GM12878 (cell line): ENCODE results near the gene DGKK. TPM values are rescaled to one million over a fixed set of nuclear protein-coding genes. Genes with fewer than 3 reads are reported as not detected.

Source experiments
- ATAC-seq: fragments of 200-7000 bp; cut with Tn5 transposase; 3 replicates; pipeline ENCODE4 v1.9.1; 2020; ENCODE audit warnings: mild to moderate bottlenecking, moderate library complexity
- BruUV-seq: library from RNA; stranded (reverse); fragments of 400-500 nt; replicated peaks from 2 replicates; lab custom pipeline; 2021; lab: Mats Ljungman, UMichigan
- CTCF ChIA-PET: fragments of 300-600 bp; sonication (Branson Sonifier 250); formaldehyde crosslinking; extraction: SDS; loops from one replicate; lab custom pipeline; 2021; ENCODE audit warnings: inconsistent platforms; lab: Yijun Ruan, JAX
- POLR2A ChIA-PET: fragments of 350-600 bp; formaldehyde crosslinking; extraction: SDS; loops from one replicate; lab custom pipeline; 2021; ENCODE audit warnings: inconsistent platforms; lab: Charles Lee
- RAD21 ChIA-PET: fragments of 300-600 bp; sonication (Branson Sonifier 250); formaldehyde crosslinking; loops from one replicate; lab custom pipeline; 2023; ENCODE audit warnings: antibody characterized with exemption; ENCODE audit not compliant: unreplicated experiment; lab: Charles Lee
- SMC1A ChIA-PET: fragments of 300-600 bp; sonication (Branson Sonifier 250); formaldehyde crosslinking; loops from one replicate; lab custom pipeline; 2023; ENCODE audit not compliant: unreplicated experiment, uncharacterized antibody; lab: Charles Lee
- DNase-seq: peaks from one replicate; pipeline ENCODE4 v3.0.0-alpha.2; 2011; ENCODE audit warnings: low read depth, low spot score
- FAIRE-seq: peaks from 3 replicates; lab custom pipeline; 2011; peaks lifted over from hg19 to GRCh38; lab: Jason Lieb, UNC
- H2AFZ ChIP-seq: 2 replicates; pipeline ENCODE4 v1.6.0; 2011; ENCODE audit warnings: low read depth, low read length, control low read depth; ENCODE audit not compliant: control insufficient read depth
- H3K27ac ChIP-seq: 2 replicates; pipeline ENCODE4 v1.5.1; 2011; ENCODE audit warnings: control low read depth; ENCODE audit not compliant: control insufficient read depth, insufficient read depth
- H3K27me3 ChIP-seq, 2 experiments: replicated peaks in 1 of 2; 2 replicates each; pipeline versions ENCODE4 v1.6.0 to v1.6.1; 2011; ENCODE audit warnings: low read length in 1 of 2; ENCODE audit not compliant: control insufficient read depth in 2 of 2, insufficient read depth in 2 of 2
- H3K36me3 ChIP-seq, 2 experiments: 2 replicates each; pipeline ENCODE4 v1.5.1; 2011; ENCODE audit warnings: low read length in 1 of 2; ENCODE audit not compliant: control insufficient read depth in 2 of 2, insufficient read depth in 2 of 2
- H3K4me1 ChIP-seq: 2 replicates; pipeline ENCODE4 v1.6.1; 2011; ENCODE audit warnings: mild to moderate bottlenecking, low read length, moderate library complexity, mixed read lengths; ENCODE audit not compliant: control insufficient read depth, insufficient read depth
- H3K4me2 ChIP-seq: 2 replicates; pipeline ENCODE4 v1.6.0; 2011; ENCODE audit warnings: control low read depth; ENCODE audit not compliant: control insufficient read depth, insufficient read depth
- H3K4me3 ChIP-seq: fragments of 200-600 bp; sonication (generic); 2 replicates; pipeline ENCODE4 v1.5.1; 2016
- H3K79me2 ChIP-seq: 2 replicates; pipeline ENCODE4 v1.6.0; 2011; ENCODE audit warnings: low read length; ENCODE audit not compliant: control insufficient read depth, insufficient read depth
- H3K9ac ChIP-seq: 2 replicates; pipeline ENCODE4 v1.8.0; 2011; ENCODE audit warnings: low read length, control low read depth, mixed read lengths; ENCODE audit not compliant: control insufficient read depth, insufficient read depth
- H3K9me3 ChIP-seq: replicated peaks from 3 replicates; pipeline ENCODE4 v1.5.1; 2011; ENCODE audit warnings: mild to moderate bottlenecking, low read length; ENCODE audit not compliant: control insufficient read depth, insufficient read depth
- H4K20me1 ChIP-seq: 2 replicates; pipeline ENCODE4 v1.6.0; 2011; ENCODE audit not compliant: control insufficient read depth, insufficient read depth
- ATF7 ChIP-seq: fragments of 450-650 bp; IDR thresholded peaks from 2 replicates; pipeline ENCODE4 v1.6.1; 2016; ENCODE audit warnings: low read depth, mild to moderate bottlenecking
- BHLHE40 ChIP-seq, 2 experiments: fragments of 450-650 bp in 1 of 2; IDR thresholded peaks; 2 replicates each; pipeline ENCODE4 v1.6.1; 2011 to 2017; ENCODE audit warnings: low read depth in 2 of 2, borderline replicate concordance in 1 of 2, improper control_type of control experiment in 1 of 2, low read length in 1 of 2, mild to moderate bottlenecking in 1 of 2
- EZH2 ChIP-seq: IDR thresholded peaks from 2 replicates; pipeline ENCODE4 v1.6.1; 2012; ENCODE audit warnings: low read depth, mild to moderate bottlenecking, control low read depth, inconsistent platforms, low read length, borderline replicate concordance; ENCODE audit not compliant: control insufficient read depth
- RELA ChIP-seq: fragments of 450-650 bp; IDR thresholded peaks from 2 replicates; pipeline ENCODE4 v1.8.0; 2014; ENCODE audit warnings: borderline replicate concordance; ENCODE audit not compliant: partially characterized antibody
- SIN3A ChIP-seq: IDR thresholded peaks from 2 replicates; pipeline ENCODE4 v1.6.1; 2012; ENCODE audit warnings: low read depth, low read length, improper control_type of control experiment
- SMAD1 ChIP-seq: fragments of 450-650 bp; IDR thresholded peaks from 2 replicates; pipeline ENCODE4 v1.6.1; 2018; ENCODE audit warnings: mild to moderate bottlenecking, low read depth; ENCODE audit not compliant: partially characterized antibody
- SMC3 ChIP-seq: IDR thresholded peaks from 2 replicates; pipeline ENCODE4 v1.6.1; 2011; ENCODE audit warnings: low read length, improper control_type of control experiment, borderline replicate concordance
- STAT1 ChIP-seq: fragments of 450-650 bp; conservative IDR thresholded peaks from 2 replicates; pipeline ENCODE4 v1.6.1; 2014; ENCODE audit warnings: antibody characterized with exemption, mild to moderate bottlenecking
- SUPT20H ChIP-seq: IDR thresholded peaks from 2 replicates; pipeline ENCODE4 v1.6.1; 2011; ENCODE audit warnings: low read depth, mild to moderate bottlenecking, low read length, moderate library complexity, borderline replicate concordance; ENCODE audit not compliant: control insufficient read depth
- TCF3 ChIP-seq: IDR thresholded peaks from 2 replicates; pipeline ENCODE4 v1.6.1; 2012; ENCODE audit warnings: low read depth, mild to moderate bottlenecking, low read length, borderline replicate concordance; ENCODE audit not compliant: insufficient read depth
- USF2 ChIP-seq: IDR thresholded peaks from 2 replicates; pipeline ENCODE4 v1.6.1; 2011; ENCODE audit warnings: low read depth, low read length, improper control_type of control experiment, borderline replicate concordance
- ZBTB40 ChIP-seq: fragments of 450-650 bp; IDR thresholded peaks from 2 replicates; pipeline ENCODE4 v1.6.1; 2016; ENCODE audit warnings: mild to moderate bottlenecking, moderate library complexity, borderline replicate concordance
- ZNF384 ChIP-seq: IDR thresholded peaks from 2 replicates; pipeline ENCODE4 v1.6.1; 2012; ENCODE audit warnings: low read depth, mild to moderate bottlenecking, low read length, improper control_type of control experiment, borderline replicate concordance
- WGBS: methylation state at CpG from one replicate; pipeline ENCODE4 v1.1.6; 2016; ENCODE audit warnings: low lambda C conversion rate; ENCODE audit not compliant: insufficient replicate concordance, insufficient coverage; ENCODE audit errors: missing lambda C conversion rate; 5-methylcytosine and 5-hydroxymethylcytosine counted together
- in situ Hi-C: fragments of 300-500 bp; cut with MboI; formaldehyde crosslinking; loops from 9 replicates; pipeline ENCODE4 v1.14.3; 2018; ENCODE audit warnings: mixed read lengths
- intact Hi-C: fragments of 100-400 bp; cut with micrococcal nuclease; formaldehyde crosslinking; loops from one replicate; pipeline ENCODE4 v1.14.2; 2022; ENCODE audit not compliant: unreplicated experiment
- polyA plus RNA-seq, 11 experiments: library from polyadenylated mRNA; depleted of rRNA in 4 of 11; unstranded in 6 of 11; stranded (reverse) in 5 of 11; fragments of >200 nt; fragmentation: Nextera tagmentation in 4 of 11; fragmentation: Illumina TruSeq in 1 of 11; extraction: Ambion mirVana in 4 of 11; extraction: Trizol in 1 of 11; gene quantifications; 1 replicate in 1 of 11; 2 replicates in 10 of 11; pipeline versions ENCODE4 v1.2.1 to v1.2.3, GENCODE V29; 2011 to 2016; ENCODE audit warnings: inconsistent platforms in 2 of 11, missing spikeins in 2 of 11, low read depth in 1 of 11
- total RNA-seq, 4 experiments: library from RNA; depleted of rRNA in 3 of 4; stranded (reverse); fragments of >200 nt in 3 of 4; fragmentation: Illumina TruSeq in 1 of 4; extraction: Trizol in 1 of 4; gene quantifications; 2 replicates each; pipeline versions ENCODE4 v1.2.1 to v1.2.3, GENCODE V29; 2013 to 2021
- TF ChIP-seq, protein P1 (sequence below), 3 experiments: IDR thresholded peaks in 2 of 3; conservative IDR thresholded peaks in 1 of 3; 2 replicates each; pipeline ENCODE4 v1.5.1; 2011; ENCODE audit warnings: low read depth in 3 of 3, low read length in 3 of 3, mild to moderate bottlenecking in 3 of 3, control low read depth in 2 of 3, moderate library complexity in 2 of 3, inconsistent platforms in 1 of 3, mixed read lengths in 1 of 3; ENCODE audit not compliant: control insufficient read depth in 2 of 3, insufficient read depth in 1 of 3; ENCODE audit errors: extremely low read depth in 1 of 3

DGKK gene
- total and polyA plus RNA-seq, 10 of the 15 experiments (the other 5 are each of a cell fraction or from before 2014, with no cell fraction given), result under 0.01 to 0.03 TPM; not detected in 8

DNA sequence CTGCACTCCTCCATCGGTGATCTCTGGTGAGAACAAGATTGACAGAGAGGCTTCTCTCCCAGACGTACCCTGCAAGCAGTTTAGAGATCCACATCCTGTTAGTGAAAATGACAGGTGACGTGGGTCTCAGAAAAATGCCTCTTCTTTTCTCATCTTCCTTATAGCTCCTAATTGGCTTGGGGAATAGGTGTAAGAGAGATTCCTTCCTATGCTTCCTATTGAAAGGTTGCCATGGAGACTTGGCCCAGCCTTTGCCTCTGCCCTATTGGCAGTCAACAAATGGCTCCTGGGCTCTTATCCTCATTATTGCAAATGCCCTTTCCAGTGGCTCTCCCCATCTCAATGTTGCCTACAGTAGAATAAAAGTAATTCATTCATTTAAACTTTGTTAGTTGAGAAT, 26.5 kb upstream of the DGKK start (continued):
- TF ChIP-seq ZBTB40, result no peak

GRCh38 chrX:50495616-50496015, 25.0 kb upstream of the DGKK start:
- CTCF ChIA-PET, result no interaction called here
- TF ChIP-seq, protein P1, sequence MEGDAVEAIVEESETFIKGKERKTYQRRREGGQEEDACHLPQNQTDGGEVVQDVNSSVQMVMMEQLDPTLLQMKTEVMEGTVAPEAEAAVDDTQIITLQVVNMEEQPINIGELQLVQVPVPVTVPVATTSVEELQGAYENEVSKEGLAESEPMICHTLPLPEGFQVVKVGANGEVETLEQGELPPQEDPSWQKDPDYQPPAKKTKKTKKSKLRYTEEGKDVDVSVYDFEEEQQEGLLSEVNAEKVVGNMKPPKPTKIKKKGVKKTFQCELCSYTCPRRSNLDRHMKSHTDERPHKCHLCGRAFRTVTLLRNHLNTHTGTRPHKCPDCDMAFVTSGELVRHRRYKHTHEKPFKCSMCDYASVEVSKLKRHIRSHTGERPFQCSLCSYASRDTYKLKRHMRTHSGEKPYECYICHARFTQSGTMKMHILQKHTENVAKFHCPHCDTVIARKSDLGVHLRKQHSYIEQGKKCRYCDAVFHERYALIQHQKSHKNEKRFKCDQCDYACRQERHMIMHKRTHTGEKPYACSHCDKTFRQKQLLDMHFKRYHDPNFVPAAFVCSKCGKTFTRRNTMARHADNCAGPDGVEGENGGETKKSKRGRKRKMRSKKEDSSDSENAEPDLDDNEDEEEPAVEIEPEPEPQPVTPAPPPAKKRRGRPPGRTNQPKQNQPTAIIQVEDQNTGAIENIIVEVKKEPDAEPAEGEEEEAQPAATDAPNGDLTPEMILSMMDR (IDR thresholded peaks at IDR 0.05 in 2 of 3, conservative IDR thresholded peaks at IDR 0.05 in 1 of 3; ENCODE audit: control insufficient read depth in 2 of 3, extremely low read depth in 1 of 3, insufficient read depth in 1 of 3, low read depth in 3 of 3, low read length in 3 of 3), result no peak
- TF ChIP-seq USF2 (no peak), TCF3 (no peak), SUPT20H (no peak), STAT1 (no peak), SIN3A (no peak), RELA (no peak), BHLHE40 (IDR thresholded peaks at IDR 0.05; ENCODE audit: borderline replicate concordance in 1 of 2, low read depth in 2 of 2, low read length in 1 of 2) (no peak), EZH2 (no peak), ZNF384 (no peak), ATF7 (no peak), SMAD1 (no peak), SMC3 (no peak)
- H3K79me2 ChIP-seq, result no peaks in the 10 kb centered on the region
- H3K9ac ChIP-seq, result no peak overlapping the region
- POLR2A ChIA-PET, result no interaction called here
- DNase-seq, result no peak
- FAIRE-seq, result no peak
- no peak overlapping the region for H3K27ac ChIP-seq
- SMC1A ChIA-PET, result no interaction called here
- H2AFZ ChIP-seq, result no peak overlapping the region
- intact Hi-C loops, result no loop called here
- BruUV-seq, result no TSS peak
- H3K36me3 ChIP-seq, result no peaks in the 10 kb centered on the region
- 0% methylated on average over 1 of the region's 1 CpG for WGBS
- no peak overlapping the region for H3K4me2 ChIP-seq
- no peaks in the 10 kb centered on the region for H3K4me1 ChIP-seq
- ATAC-seq, result no peak
- H3K9me3 ChIP-seq, result no peaks in the 10 kb centered on the region
- in situ Hi-C loops, result no loop called here
- H3K27me3 ChIP-seq, result no peaks in the 10 kb centered on the region
- RAD21 ChIA-PET, result no interaction called here
- no peak overlapping the region for H3K4me3 ChIP-seq
- H4K20me1 ChIP-seq, result no peaks in the 10 kb centered on the region
